Measurements from ENCODE around the gene SLCO3A1.

Gene SLCO3A1

GRCh38 chr15:91853511-91853947 lies at the start of gene SLCO3A1:
SLCO3A1 (plus strand) TSS chr15:91853708.
- peak in 43 of 56 donors; percentile 25 to 88 (median 73) for DNase-seq

GRCh38 chr15:91807122-91807521 lies 46.4 kb upstream of the SLCO3A1 start:
- DNase-seq = no peak

GRCh38 chr15:91813924-91814323 lies 39.6 kb upstream of the SLCO3A1 start:
- no peak for DNase-seq

- DNase-seq = no peak
These were observed 36.6 kb upstream of the SLCO3A1 start for GRCh38 chr15:91816942-91817341.

- DNase-seq = no peak
These were observed 32.0 kb upstream of the SLCO3A1 start for GRCh38 chr15:91821458-91821857.

GRCh38 chr15:91824256-91824655 lies 29.3 kb upstream of the SLCO3A1 start:
- DNase-seq = peak in 2 of 56 donors; percentile 8 to 34

- no peak for DNase-seq
These were observed 27.1 kb upstream of the SLCO3A1 start for GRCh38 chr15:91826443-91826842.

GRCh38 chr15:91833056-91833455 lies 20.5 kb upstream of the SLCO3A1 start:
- no peak for DNase-seq

- DNase-seq = no peak
These were observed 13.6 kb upstream of the SLCO3A1 start for GRCh38 chr15:91839867-91840266.

GRCh38 chr15:91841861-91842260 lies 11.6 kb upstream of the SLCO3A1 start:
- no peak for DNase-seq

GRCh38 chr15:91844341-91844740 lies 9.2 kb upstream of the SLCO3A1 start:
- no peak for DNase-seq

- DNase-seq = no peak
These were observed 8.6 kb upstream of the SLCO3A1 start for GRCh38 chr15:91844928-91845327.

GRCh38 chr15:91845720-91846119 lies 7.8 kb upstream of the SLCO3A1 start:
- DNase-seq = no peak

GRCh38 chr15:91849180-91849579 lies 4.3 kb upstream of the SLCO3A1 start:
- DNase-seq = no peak

- no peak for DNase-seq
These were observed 3.8 kb upstream of the SLCO3A1 start for GRCh38 chr15:91849749-91850161.

- DNase-seq = peak in 52 of 56 donors; percentile 37 to 91 (median 77)
These were observed 582 bp upstream of the SLCO3A1 start for GRCh38 chr15:91852741-91853510.

- DNase-seq = peak in 26 of 56 donors; percentile 24 to 77 (median 54)
These were observed 585 bp downstream of the SLCO3A1 start for GRCh38 chr15:91853948-91854638.

- DNase-seq = no peak
These were observed 1.1 kb downstream of the SLCO3A1 start for GRCh38 chr15:91854639-91854990.

GRCh38 chr15:91855241-91855640 lies 1.7 kb downstream of the SLCO3A1 start:
- DNase-seq = no peak

- DNase-seq = peak in 2 of 56 donors; percentile 16 to 31
These were observed 2.4 kb downstream of the SLCO3A1 start for GRCh38 chr15:91855684-91856489.

GRCh38 chr15:91857224-91857585 lies 3.7 kb downstream of the SLCO3A1 start:
- DNase-seq = no peak

- DNase-seq = no peak
These were observed 4.3 kb downstream of the SLCO3A1 start for GRCh38 chr15:91857772-91858171.
